ENCODE results near the gene COX20.

The COX20 gene

DNA sequence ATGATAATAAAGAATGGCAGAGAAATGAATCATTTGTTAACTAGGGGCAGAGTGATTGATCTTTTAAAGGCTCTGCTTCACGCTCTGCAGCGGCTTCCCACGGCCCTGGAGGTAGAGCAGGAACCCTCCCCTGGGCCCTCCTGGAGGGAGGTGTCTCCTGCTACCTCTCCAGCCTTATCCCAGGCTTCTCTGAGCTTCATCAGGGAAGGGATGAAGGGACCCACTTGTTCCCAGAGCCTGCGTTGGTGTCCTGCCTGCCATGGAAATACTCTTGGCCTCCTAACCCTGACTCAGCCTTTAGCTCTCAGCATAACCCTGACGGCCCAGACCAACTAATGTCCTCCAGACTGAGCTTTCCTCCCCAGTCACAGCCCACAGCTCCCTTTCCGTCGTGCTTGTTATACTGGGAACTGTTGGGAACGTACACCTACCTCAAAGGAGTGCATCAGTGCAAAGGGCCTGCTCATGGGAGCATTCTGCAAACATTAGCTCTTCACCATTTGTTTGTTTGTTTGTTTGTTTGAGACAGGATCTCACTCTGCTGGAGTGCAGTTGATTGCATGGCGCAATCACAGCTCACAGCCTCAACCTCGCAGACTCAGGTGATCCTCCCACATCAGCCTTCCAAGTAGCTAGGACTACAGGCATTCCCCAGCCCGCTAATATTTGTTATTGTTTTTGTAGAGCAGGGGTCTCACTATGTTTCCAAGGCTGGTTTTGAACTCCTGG is 46.3 kb downstream of the COX20 start:
- no peak for DNase-seq

DNA sequence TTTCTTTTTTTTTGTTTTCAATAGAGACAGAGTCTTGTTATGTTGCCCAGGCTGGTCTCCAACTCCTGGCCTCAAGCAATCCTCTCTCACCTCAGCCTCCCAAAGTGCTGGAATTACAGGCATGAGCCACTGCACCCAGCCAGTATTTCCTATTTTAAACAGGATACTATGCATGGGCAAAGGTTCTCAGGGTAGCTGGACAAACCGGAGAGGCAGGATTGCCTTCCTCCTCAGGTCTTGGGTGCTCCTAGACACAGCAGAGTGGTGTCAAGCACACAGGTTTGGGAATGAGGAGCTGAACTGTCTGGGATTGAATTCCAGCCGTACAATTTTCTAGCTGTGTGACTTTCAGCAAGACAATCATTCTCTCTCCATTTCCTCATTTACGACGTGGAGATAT is 51.8 kb downstream of the COX20 start:
- DNase-seq = no peak

DNA sequence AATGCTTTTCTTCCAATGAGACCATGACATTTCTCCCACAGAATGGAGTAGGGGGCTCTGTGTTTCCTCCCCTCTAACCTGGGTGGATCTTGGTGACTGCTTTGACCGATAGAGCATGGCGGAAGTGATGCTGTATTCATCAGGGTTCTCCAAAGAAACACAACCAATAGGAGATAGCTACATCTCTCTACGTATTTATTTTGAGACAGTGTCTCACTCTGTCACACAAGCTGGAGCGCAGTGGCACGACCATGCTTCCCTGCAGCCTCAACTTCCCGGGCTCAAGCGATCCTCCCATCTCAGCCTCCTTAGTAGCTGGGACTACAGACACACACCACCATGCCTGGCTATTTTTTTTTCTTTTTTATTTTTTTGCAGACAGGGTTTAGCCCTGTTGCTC is 58.4 kb downstream of the COX20 start:
- no peak for DNase-seq

Measured in activated CD4-positive, alpha-beta T cell treated with anti-CD3 and anti-CD28 coated beads for 4 hours (primary cell).